ENCODE measurements around the gene ABCF1.

Gene ABCF1

DNA sequence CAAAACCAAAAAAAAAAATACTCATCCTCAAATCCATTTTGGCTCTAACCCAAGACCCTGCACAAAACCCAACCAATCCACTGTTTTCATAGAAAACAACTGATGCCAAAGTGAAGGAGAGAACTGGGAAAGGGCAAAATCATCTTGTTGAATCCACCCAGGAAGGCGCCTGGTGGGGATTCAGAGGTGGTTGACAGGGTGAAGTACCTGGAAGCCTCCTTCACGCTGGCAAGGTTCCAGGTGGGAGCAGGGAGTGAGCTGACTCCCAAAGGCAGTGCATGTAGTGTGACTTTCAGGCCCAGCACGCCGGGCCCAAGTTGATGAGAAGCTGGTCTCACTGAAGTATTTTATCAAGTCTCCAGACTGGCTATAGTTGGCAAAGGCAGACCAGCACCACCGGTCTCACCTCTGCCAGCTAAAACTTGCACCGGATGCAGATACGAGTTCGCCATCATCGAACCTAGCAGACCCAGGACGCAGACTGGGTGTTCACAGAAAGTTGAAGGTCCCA, 29.3 kb downstream of the ABCF1 start:
- no peak for DNase-seq (ENCODE audit: low read depth)
- TF ChIP-seq, protein P1, sequence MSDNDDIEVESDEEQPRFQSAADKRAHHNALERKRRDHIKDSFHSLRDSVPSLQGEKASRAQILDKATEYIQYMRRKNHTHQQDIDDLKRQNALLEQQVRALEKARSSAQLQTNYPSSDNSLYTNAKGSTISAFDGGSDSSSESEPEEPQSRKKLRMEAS (IDR thresholded peaks at IDR 0.05; ENCODE audit: low read depth, low read length), result no peak
- TF ChIP-seq POLR2A (IDR thresholded peaks at IDR 0.05; ENCODE audit: extremely low read depth, insufficient read length), result peak; percentile 13

DNA sequence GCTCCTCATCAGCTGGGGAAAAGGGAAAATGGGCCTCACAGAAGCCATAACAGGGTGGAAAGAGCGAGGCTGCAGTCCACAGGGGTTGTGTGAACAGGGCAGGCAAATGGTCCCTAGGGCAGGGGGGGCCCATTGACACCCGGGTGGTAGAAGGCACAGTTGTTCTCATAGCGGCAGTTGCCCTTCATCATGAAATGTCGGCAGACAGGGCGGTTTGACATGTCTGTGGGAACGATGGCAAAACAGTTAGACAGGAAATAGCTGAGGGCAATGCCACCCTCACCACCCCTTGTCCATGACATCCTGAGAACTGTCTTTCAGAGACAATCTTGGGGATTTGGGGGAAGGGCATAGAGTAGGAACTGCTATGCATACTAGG, 30.2 kb downstream of the ABCF1 start:
- no peak overlapping the region for H3K4me3 ChIP-seq (ENCODE audit: low read depth, low read length)

More for the DNA sequence above, 29.3 kb downstream of the ABCF1 start:
- H3K4me3 ChIP-seq (ENCODE audit: low read depth, low read length), result no peak overlapping the region

DNA sequence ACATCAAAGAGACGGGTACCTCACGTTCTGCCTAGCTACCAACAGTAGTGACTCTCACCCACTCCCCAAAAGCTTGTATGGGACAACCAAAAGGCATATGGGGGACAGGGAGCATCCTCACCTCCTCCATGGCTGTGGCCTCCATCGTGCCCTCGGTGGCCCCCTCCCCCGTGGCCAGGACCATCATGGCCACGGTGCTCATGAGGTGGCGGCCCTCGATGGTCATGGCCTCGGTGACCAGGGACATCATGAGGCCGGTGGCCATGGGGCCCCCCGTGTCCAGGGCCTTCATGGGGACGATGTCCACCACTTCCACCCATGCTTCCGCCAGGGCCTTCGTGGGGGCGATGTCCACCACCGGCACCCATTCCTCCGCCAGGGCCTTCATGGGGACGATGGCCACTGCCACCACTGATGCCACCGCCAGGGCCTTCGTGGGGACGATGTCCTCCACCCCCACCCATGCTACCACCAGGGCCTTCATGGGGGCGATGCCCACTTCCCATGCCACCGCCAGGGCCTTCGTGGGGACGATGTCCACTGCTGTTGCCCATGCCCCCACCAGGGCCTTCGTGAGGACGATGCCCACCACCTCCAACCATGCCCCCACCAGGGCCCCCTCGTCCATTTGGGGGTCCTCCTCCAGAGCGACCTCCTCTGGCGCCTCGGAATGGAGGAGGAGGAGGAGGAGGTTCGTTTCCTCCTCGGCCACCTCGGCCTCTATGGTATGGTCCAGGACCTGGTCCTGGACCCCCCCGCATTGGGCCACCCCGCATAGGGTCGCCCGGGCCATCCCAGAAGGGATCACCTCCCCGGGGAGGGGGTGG, 30.8 kb downstream of the ABCF1 start:
- no peak for DNase-seq (ENCODE audit: low read depth)

More for the DNA sequence above, 30.2 kb downstream of the ABCF1 start:
- TF ChIP-seq MYC (IDR thresholded peaks at IDR 0.05; ENCODE audit: low read depth, low read length) (no peak), POLR2A (IDR thresholded peaks at IDR 0.05; ENCODE audit: extremely low read depth, insufficient read length) (no peak)
- TF ChIP-seq, protein P2, sequence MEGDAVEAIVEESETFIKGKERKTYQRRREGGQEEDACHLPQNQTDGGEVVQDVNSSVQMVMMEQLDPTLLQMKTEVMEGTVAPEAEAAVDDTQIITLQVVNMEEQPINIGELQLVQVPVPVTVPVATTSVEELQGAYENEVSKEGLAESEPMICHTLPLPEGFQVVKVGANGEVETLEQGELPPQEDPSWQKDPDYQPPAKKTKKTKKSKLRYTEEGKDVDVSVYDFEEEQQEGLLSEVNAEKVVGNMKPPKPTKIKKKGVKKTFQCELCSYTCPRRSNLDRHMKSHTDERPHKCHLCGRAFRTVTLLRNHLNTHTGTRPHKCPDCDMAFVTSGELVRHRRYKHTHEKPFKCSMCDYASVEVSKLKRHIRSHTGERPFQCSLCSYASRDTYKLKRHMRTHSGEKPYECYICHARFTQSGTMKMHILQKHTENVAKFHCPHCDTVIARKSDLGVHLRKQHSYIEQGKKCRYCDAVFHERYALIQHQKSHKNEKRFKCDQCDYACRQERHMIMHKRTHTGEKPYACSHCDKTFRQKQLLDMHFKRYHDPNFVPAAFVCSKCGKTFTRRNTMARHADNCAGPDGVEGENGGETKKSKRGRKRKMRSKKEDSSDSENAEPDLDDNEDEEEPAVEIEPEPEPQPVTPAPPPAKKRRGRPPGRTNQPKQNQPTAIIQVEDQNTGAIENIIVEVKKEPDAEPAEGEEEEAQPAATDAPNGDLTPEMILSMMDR (IDR thresholded peaks at IDR 0.05; ENCODE audit: low read depth, low read length), result no peak
- TF ChIP-seq, protein P1 (IDR thresholded peaks at IDR 0.05; ENCODE audit: low read depth, low read length), result no peak
- no peak for DNase-seq (ENCODE audit: low read depth)

DNA sequence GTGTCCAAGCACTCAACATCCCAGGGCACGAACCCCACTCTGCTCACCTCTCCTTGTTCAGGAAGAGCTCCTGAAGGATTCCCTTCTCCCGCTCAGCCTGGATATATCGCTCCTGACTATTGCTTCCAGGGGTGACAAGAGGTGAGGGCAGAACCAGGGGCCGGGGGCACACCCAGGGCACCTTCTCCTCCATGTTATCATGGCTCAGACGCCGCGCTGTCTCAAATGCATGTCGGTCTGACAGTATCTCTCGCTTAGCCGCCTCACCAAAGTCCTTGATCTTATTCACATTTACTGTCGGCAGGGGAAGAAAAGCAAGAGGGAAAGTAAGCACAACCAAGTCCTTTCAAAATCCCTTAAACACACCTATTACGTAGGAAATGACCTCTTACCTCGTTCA, 32.7 kb downstream of the ABCF1 start:
- TF ChIP-seq, protein P2 (IDR thresholded peaks at IDR 0.05; ENCODE audit: low read depth, low read length), result no peak
- TF ChIP-seq, protein P1 (IDR thresholded peaks at IDR 0.05; ENCODE audit: low read depth, low read length), result no peak
- TF ChIP-seq MYC (IDR thresholded peaks at IDR 0.05; ENCODE audit: low read depth, low read length) (no peak), POLR2A (IDR thresholded peaks at IDR 0.05; ENCODE audit: extremely low read depth, insufficient read length) (no peak)
- DNase-seq (ENCODE audit: low read depth), result no peak
- H3K4me3 ChIP-seq (ENCODE audit: low read depth, low read length), result no peak overlapping the region

More for the DNA sequence above, 30.8 kb downstream of the ABCF1 start:
- no peak overlapping the region for H3K4me3 ChIP-seq (ENCODE audit: low read depth, low read length)
- TF ChIP-seq, protein P2 (IDR thresholded peaks at IDR 0.05; ENCODE audit: low read depth, low read length), result no peak
- TF ChIP-seq, protein P1 (IDR thresholded peaks at IDR 0.05; ENCODE audit: low read depth, low read length), result no peak
- TF ChIP-seq POLR2A (IDR thresholded peaks at IDR 0.05; ENCODE audit: extremely low read depth, insufficient read length) (no peak), MYC (IDR thresholded peaks at IDR 0.05; ENCODE audit: low read depth, low read length) (no peak)

DNA sequence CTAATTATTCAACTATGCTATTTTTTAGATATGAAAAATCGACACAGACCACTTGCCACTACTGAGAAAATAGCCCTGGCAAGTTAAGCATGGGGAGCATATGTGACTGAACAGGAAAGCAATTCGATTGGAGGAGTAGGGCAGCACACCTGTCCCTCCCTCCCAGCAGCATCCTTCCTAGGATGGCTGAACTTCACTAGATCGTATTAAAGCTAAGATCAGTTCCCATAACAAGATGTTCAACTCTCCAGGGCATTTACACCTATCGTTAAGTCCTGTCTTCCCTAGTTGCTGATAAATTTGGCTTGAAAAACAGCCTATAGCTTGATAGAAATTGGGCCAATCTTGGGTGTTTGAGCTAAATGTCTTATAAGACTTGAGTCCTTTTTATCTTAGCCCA, 38.8 kb downstream of the ABCF1 start:
- no peak for DNase-seq (ENCODE audit: low read depth)
- no peak overlapping the region for H3K4me3 ChIP-seq (ENCODE audit: low read depth, low read length)
- TF ChIP-seq POLR2A (IDR thresholded peaks at IDR 0.05; ENCODE audit: extremely low read depth, insufficient read length) (no peak), MYC (IDR thresholded peaks at IDR 0.05; ENCODE audit: low read depth, low read length) (no peak)
- TF ChIP-seq, protein P1 (IDR thresholded peaks at IDR 0.05; ENCODE audit: low read depth, low read length), result no peak
- TF ChIP-seq, protein P2 (IDR thresholded peaks at IDR 0.05; ENCODE audit: low read depth, low read length), result no peak

All from NB4 (cell line).